NCI-H774 (cell line): ENCODE measurements around the gene CEMIP.

Experiments
- DNase-seq: peaks from one replicate; lab custom pipeline; 2025; lab: John Stamatoyannopoulos, UW

Gene CEMIP

DNA sequence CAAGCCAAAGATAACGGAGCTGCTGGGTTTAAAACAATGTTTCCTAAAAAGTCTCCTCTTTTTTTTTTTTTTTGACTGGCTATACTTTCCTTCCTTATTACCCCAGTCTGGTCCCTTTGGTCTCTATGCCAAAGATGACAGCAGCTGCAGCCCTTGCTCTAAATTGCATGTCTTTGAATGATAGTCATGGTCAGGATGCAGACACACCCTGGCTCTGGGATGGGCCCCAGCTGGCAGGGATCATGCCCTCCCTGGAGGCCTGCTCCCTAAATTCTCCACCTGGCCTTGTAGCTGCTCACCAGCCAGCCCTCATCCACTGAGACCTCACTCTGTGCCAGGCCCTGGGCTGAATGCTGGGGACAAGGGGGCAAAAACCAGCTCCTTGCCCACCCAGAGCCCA, 114.6 kb downstream of the CEMIP start:
- DNase-seq = no peak

DNA sequence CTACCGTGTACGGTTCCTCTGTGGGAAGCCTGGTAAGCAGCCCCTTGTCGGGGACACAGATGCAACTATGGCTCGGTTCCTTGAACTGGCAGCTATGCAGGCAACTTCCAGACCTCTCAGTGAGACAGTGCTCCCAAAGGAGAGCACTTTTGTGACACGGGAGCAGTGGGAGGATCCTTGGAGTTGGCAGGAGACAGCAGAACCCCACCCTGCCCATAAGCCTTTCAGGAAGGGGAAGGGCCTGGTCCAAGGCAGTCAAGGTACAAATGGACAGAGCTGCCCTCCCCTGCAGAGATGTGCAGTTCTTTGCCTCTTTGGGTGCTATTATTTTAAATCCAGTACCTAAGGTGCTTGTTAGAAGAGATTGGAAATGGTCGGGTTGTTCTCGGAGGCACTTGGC, 115.9 kb downstream of the CEMIP start:
- DNase-seq = no peak

DNA sequence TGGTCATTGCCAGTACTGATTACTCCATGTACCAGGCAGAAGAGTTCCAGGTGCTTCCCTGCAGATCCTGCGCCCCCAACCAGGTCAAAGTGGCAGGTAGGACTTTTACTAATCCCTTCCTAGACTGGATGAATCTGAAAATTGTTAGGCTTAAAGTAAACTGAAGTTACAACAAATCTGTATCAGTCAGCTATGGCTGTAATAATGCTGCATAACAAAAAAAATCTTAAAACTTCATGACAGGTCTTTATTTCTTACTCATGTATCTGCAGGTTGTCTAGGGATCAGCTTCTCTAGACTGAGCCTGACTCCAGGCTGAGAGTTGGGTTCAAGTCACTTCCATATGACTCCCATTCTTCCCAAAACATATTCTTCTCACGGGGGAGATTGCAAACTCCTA, 116.8 kb downstream of the CEMIP start:
- no peak for DNase-seq

DNA sequence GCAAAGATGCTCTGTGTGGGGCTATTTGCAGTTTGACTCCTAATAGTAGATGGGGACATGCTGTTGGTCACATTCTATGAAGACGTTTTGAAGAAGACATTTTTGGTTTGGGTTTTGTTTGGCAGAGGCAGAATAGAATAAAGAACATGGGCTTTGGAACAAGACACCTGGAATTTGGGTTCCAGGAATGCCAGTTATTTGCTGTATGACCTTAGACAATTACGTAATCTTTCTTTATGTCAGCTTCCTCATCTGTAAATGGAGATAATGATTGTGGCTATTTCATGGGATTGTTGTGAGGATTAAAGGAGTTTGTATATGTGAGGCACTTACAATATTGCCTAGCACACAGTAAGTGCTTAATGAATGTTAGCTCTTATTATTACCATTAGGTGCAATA, 118.9 kb downstream of the CEMIP start:
- no peak for DNase-seq

DNA sequence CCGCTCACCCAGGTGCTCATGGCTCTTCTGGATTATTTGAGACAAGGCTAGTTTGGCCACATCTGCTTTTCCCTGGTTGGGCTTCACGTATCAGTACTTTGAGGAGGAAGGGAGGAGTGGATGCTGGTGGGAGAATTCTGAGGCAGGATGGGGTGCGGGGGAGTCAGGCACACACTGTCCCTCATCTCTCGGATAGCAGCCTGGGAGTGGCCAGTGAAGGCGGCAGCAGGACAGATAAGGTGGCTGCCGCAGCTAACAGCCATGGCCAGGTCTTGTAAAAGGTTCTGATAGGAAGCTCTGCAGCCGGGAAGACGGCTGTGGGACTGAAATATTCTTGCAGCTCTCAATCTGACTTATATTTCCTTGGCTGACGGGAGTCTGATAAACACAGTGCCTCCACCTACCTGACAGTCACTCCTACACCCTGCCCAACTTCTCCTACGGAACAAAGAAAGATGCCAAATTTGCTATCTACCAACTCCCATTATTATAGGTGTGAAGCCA, 123.2 kb downstream of the CEMIP start:
- no peak for DNase-seq

DNA sequence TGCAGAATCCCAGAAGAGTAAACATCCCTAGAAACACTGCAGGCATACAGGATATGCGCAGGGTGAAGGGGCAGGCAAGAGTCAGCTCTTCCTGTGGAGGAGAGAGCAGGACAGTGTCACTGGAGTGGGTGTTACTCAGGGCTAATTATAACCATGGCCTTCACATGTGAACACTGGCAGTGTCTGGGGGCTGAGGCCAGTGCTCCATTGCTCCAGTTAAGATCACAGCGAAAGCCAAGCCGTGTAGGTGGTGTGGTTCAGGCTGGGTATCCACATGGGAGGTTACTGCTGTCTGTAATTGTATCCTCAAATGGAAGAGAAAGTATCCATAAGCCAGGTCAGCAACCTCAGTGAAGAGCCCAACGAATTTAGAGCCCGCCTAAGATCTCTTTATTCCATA, 125.8 kb downstream of the CEMIP start:
- DNase-seq = no peak

DNA sequence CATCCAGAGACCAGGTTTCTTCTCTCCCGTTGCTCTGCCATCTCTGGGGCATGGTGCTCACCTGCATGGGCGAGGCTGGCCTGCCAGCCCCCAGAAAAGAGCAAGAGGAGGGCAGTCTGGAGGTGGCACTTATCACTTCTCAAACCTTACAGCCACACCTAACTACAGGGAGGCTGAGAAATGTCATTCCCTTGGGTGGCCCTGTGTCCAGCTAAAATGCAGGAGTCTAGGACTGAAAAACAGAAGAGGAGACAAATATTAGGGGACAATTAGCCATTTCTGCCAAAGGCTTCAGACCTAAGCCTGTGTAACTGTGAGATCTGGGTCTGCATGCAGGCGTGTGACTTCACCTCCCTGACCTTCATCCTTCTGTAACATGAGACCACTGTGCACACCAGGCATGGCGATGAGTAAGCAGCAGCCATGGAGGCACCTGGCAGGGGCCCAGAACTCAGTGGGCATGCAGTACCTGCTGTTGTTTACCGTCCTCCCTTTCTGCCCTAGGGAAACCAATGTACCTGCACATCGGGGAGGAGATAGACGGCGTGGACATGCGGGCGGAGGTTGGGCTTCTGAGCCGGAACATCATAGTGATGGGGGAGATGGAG, 127.1 kb downstream of the CEMIP start:
- peak; percentile 27 for DNase-seq

DNA sequence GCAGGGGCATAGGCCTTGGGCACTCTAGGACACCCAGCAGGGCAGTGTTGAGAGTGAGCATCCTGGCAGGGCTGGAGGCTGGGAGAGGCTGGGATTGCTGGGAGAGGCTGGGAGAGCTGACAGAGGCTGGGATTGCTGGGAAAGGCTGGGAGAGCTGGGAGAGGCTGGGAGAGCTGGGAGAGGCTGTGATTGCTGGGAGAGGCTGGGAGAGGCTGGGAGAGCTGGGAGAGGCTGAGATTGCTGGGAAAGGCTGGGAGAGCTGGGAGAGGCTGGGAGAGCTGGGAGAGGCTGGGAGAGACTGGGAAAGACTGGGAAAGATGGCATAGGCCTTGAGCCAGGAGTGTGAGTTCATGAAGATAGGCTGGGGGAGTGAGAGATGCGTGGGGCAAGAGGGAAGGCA, 132.7 kb downstream of the CEMIP start:
- DNase-seq = no peak

DNA sequence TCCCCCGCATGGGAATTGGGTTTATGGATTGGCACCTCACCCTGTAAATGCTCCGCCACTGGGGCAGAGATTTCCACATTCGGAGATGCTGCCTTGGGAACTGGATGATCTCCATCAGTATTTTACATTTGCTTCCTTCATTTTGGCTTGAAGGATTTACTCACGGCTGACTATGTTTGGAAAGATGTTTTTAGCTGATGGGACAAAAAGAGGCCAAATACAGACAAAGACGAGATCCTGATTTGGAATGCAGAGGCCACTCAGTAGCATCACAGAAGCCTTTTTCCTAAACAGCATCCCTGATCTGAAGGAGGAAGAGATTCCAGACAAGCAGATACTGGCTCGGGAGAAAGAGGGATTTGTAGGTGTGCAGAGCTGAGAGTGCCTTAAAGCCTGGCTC, 133.5 kb downstream of the CEMIP start:
- no peak for DNase-seq

DNA sequence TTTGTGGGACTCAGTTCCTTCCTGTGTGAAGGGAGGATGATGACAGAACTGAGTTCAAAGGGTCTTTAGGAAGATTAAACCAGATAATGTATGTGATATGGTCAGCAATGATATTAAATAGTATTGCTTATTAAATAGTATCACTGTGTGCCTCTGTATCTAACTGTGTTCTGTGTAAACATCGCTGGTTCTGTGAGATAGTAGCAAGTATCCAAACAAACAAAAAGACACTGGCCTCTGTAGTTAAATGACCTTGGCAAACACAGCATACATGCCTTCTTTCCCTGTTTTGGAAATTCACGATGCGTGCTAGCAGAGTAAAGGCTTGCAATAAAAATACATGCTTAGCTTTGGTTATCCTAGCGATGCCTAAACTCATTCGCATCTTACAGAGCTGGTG, 134.4 kb downstream of the CEMIP start:
- DNase-seq = no peak

DNA sequence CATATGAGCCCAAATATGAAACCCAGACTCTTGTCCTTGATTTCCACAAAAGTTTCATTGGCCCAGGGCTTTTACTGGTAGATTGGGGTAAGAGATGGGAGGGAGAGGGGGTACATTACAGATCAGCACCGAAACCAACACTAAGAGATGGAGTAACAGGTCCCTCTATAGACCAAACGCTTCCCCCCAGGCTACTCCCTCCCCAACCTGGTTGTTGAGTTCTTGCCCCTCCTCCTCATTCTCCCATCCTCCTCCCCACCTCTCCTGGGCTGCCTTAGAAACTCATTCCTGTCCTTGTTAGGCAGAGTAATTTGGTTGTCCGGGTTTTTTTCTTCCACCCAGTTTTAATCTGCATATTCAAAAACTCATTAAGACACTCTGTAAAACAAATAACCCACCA, 136.3 kb downstream of the CEMIP start:
- no peak for DNase-seq

DNA sequence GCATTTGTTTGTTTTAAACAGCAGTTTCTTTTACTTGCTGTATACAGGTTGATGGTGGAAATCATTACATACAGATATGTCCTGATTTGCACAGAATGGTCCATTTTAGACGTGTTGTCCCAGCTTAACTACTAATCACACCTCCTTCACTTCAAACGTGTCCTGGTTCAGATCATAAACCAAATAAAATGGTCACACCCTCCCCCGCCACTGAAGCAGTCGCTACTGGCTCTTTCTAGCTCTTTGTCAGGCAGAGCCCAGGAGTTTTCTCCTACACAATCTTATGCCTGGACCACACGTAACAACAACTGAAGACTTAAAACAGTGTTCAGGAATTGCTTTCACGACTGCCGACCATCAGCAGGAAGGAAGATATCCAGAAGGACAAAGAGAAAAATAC, 136.9 kb downstream of the CEMIP start:
- no peak for DNase-seq

DNA sequence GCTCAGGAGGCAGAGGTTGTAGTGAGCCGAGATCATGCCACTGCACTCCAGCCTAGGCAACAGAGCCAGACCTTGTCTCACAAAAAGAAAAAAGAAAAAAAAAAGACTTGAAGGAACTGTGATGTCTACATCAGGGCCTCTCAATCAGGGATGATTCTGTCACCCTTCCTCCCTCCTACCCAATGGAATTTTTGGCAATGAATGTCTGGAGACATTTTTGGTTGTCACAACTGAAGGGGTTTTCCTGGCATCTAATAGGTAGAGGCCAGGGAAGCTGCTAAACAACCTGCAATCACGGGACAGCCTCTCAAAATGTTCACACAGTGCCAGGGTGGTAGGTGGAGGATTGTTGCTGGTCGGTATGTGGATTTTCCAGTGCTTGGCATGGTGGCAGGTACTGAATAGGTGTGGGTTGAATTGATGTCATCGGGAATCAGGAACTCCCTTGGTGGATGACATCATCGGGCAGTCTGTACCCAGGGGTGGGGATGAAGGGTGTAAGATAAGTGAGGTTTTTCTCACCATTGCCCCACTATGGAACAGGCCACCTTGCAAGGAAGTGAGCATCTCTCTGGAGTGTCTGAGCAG, 139.1 kb downstream of the CEMIP start:
- DNase-seq = no peak

DNA sequence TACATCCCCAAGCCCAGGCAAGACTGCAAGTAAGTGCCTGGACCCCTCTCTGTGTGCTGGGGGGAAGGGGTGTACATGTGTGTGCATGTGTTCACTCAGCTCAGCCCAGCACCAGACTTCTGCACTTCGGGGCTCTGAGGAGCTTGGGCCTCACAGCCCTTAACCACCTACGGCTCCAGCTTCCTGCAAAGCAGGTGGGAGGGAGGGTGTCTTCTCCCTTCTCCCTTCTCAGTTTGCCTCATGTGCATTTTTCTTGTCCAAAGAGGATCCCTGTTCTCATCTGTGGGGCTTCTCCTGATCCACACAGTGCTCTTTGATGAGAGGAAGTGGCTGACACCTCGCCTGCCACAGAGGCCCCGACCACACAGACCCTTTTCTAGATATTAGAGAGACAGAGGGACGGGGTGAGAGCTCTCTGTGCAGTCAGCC, 141.1 kb downstream of the CEMIP start:
- DNase-seq = no peak

DNA sequence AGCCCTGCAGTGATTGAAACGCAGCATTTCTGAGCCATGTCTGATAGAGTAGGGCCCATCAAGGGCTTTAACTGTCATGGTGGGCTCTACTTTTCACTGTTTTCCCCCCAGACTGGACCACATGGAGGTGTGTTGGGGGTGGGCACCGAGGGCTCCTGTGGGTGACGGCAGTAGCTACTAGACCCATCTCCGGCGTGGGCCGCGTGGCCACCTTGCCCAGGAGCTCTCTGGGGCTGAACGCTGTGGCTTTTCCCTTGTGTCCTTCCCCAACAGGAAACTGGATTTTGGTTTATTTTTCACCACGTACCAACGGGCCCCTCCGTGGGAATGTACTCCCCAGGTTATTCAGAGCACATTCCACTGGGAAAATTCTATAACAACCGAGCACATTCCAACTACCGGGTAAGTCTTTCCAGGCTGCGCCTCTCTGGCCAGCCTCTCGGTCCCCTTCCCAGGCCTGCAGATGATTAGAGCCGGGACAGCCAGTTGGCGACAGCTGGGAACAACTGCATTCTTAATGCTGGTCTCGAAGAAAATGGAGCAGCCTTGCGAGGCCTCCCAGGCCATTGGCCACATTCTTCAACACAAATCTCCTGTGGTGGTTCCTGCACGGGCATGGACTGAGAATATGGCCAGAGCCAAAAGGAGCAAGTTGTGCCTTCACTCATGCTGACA, 142.7 kb downstream of the CEMIP start:
- DNase-seq = no peak

DNA sequence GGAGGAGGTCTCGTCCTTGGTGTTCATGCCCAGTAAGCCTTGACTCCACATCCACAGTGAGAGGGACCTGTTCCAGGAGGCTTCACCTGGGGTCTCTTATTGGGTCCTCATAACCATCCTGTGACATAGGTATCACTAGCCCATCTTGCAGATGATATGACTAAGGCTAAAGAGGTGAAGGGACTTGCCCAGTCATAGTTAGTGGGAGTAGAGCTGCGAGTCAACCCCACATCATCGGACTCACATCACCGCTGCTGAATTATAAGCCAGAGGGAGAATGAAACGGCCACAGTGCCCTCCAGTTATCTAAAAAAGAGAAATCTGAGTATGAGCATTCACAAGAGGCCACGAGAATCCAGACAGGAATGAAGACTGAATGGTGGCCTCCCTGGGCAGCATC, 144.5 kb downstream of the CEMIP start:
- no peak for DNase-seq

DNA sequence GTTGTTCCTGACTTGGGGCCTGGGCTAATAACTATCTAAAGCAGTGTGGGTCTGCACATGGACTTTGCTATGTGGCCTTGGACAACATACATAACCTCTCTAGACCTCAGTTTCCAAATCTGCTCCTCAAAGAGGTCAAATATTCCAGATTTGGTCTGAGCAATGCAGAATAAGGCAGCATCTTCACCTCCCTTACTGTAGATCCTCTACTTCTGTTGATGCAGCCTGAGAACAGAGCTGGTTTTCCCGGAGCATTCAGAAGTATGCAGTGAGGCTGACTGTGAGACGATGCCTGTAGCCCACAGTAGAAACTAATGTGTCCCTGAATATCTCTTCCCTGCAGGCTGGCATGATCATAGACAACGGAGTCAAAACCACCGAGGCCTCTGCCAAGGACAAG, 145.1 kb downstream of the CEMIP start:
- DNase-seq = no peak

DNA sequence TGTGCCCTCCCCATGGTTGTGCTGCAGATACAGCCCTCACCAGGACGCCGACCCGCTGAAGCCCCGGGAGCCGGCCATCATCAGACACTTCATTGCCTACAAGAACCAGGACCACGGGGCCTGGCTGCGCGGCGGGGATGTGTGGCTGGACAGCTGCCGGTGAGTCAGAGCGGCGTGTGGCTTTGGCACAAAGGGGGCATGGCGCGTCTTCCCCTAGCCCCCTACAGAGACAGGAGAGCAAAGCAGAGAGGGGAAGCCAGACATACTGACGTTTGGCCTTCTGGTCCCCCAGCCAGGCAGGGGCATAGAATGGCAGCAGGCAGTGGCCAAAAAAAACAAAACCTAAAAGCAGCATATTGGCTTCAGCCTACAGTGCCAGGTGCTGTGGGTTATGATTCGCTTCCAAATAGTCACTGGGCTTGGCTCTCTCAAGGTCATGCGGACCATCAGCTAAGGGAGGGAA, 146.5 kb downstream of the CEMIP start:
- DNase-seq = no peak

DNA sequence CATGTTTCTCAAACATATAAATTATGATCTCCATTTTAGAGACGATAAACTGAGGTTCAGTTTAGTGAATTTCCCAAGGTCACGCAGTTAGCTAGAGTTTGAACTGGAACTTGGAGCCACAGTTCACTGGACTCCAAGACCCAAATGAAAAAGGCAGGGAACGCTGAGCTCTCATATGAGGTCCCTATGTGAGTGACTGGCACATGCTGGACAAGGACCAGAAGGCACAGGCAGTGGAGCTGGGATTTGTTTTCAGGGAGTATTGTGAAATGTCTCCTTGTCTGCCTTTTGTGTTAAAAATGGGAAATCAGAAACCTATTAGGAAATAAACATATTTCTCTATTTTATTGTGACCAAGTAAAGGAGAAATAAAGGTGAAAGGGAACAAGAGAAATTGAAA, 147.0 kb downstream of the CEMIP start:
- DNase-seq = no peak

DNA sequence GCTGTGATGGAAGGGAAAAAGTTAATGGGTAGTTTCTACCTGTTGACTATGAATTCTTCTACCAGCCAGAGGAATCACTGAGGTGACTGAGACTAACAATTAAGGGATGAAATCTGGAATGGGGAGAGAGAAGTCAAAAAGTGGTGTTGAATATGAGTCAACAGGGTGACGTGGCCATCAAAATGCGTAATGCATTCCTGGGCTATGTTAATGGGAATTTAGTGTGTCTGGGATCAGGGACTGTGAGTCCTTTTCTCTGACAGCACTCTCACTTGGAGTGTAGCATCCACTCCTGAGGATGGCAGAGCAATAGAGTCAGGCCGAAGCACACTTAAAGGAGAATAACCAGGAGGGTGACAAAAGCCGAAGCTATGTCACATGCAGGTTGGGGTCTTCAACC, 150.1 kb downstream of the CEMIP start:
- no peak for DNase-seq

DNA sequence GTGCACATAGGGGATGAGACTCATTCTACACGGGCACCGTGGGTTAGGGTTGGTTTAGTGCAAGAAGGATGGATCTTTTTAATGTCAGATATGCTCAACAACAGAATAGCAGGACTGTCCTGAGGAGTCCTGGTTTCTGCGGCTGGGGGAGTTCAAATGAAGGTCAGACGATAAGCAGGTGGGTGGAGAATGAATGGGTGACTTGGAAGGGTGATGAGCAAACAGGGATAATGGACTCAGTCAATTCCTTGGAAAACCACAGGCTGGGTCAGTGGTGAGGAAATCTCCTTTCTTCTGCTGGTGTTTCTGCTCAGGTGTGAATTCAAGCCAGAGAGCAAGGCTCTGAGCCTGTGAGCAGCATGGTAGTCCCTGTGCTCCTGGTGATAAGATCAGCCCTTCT, 150.5 kb downstream of the CEMIP start:
- no peak for DNase-seq

DNA sequence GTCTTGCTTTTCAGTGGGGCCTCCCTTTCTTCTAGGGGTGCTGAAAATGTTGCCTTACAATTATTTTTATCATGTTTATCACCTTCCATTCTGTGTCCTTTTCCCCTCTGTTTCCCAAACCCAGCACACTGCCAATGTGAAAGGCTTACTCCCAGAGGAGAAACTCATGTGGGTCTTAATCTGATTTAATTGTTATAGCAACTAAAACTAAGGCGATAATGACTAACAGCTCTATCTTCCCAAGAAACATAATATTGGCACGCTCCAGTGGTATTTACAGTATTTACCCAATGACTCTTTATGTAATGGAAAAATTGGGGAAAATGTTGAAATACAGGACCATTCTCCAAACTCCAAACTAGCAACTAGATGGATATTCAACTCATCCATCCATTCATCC, 152.0 kb downstream of the CEMIP start:
- DNase-seq = no peak

DNA sequence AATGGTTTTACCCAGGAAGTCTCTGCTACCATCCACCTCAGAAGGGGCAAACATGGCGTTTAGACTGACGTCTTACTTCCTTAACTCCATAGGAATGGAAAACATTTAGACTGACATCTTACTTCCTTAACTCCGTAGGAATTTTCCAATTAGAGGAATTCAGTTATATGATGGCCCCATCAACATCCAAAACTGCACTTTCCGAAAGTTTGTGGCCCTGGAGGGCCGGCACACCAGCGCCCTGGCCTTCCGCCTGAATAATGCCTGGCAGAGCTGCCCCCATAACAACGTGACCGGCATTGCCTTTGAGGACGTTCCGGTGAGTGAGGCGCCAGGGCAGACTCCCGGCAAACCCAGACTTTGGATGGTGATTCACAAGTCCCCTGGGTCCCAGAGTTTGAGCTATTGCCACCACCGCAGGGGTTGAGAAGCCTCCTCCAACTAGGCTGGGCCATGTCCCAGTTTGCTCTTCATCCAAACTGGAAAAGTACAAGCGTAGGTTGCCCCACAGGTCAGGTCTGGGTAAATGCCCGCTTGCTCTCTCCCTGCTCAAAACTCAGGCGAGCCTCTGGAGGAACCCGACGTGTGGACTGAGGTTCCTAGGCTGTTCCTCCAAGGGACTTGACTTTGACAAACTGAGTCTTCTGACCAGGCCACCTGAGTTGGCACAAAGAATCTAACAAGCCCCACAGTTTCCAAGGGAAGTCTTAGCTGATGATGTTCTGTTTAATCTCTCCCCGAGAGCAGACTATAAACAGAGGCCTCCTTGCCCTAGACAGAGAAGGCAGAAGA, 152.7 kb downstream of the CEMIP start:
- DNase-seq = no peak
